ENCODE data around the gene EPHA5. TPM values are rescaled to one million over a fixed set of nuclear protein-coding genes. Genes with fewer than 3 reads are reported as not detected.

Gene EPHA5
- total RNA-seq, 1 experiment from 2014 or later, result not detected

GRCh38 chr4:65698631-65699030 is 28.3 kb upstream of the EPHA5 start:
- Histone ChIP-seq H3K9me3 (ENCODE audit: control insufficient read depth in 1 of 2, insufficient read depth in 1 of 2, low read depth in 1 of 2, low read length in 2 of 2) (peaks cover 3 to 18% of the 10 kb centered on the region in 2 experiments; a peak in 2 of 4 replicates), H3K27ac (ENCODE audit: low read depth, low read length) (no peak overlapping the region), H3K36me3 (ENCODE audit: control insufficient read depth in 1 of 2, insufficient read depth in 2 of 2, low read length in 2 of 2) (no peaks in the 10 kb centered on the region), H3K4me1 (ENCODE audit: control insufficient read depth in 1 of 2, insufficient read depth in 2 of 2, low read length in 2 of 2) (no peaks in the 10 kb centered on the region), H3K4me3 (replicated peaks in 1 of 2; ENCODE audit: low read depth in 1 of 2, low read length in 2 of 2) (no peak overlapping the region), H3K9ac (ENCODE audit: low read length) (no peak overlapping the region), H3K4me2 (ENCODE audit: low read length) (no peak overlapping the region), H2AFZ (ENCODE audit: low read depth, low read length, poor library complexity, severe bottlenecking) (no peak overlapping the region), H3K9me2 (ENCODE audit: insufficient read depth) (no peaks in the 10 kb centered on the region), H3K27me3 (ENCODE audit: insufficient read depth, low read length) (no peaks in the 10 kb centered on the region), H3K79me2 (ENCODE audit: insufficient read depth, low read length) (no peaks in the 10 kb centered on the region), H4K20me1 (ENCODE audit: insufficient read depth) (no peaks in the 10 kb centered on the region)
- POLR2A ChIA-PET, result no interaction called here
- CTCF ChIA-PET, result no interaction called here
- intact Hi-C loops (cut with micrococcal nuclease), result no loop called here
- BruUV-seq (replicated peaks), result no TSS peak
- DNase-seq (ENCODE audit: low read depth, low spot score) (no peak), ATAC-seq (no peak)
- TF ChIP-seq FOSL1 (IDR thresholded peaks at IDR 0.05; ENCODE audit: low read depth) (no peak), CTCF (IDR thresholded peaks at IDR 0.05 in 2 of 3, conservative IDR thresholded peaks at IDR 0.05 in 1 of 3; ENCODE audit: borderline replicate concordance in 1 of 3, insufficient read depth in 1 of 3, low read depth in 2 of 3, low read length in 2 of 3) (no peak), EZH2phosphoT487 (IDR thresholded peaks at IDR 0.05; ENCODE audit: borderline replicate concordance) (no peak), RAD21 (IDR thresholded peaks at IDR 0.05; ENCODE audit: low read depth) (no peak), SIN3A (IDR thresholded peaks at IDR 0.05; ENCODE audit: low read depth) (no peak), SP1 (IDR thresholded peaks at IDR 0.05; ENCODE audit: low read depth) (no peak), ZNF274 (IDR thresholded peaks at IDR 0.05; ENCODE audit: low read depth, low read length) (no peak), POLR2A (IDR thresholded peaks at IDR 0.05; ENCODE audit: borderline replicate concordance, extremely low read depth, insufficient read depth, insufficient read length) (no peak)
- RAD21 ChIA-PET (ENCODE audit: low non-redundant PET in 1 of 2, low total read pairs in 2 of 2, uncharacterized antibody in 2 of 2, unreplicated experiment in 2 of 2), result no interaction called here

DNA sequence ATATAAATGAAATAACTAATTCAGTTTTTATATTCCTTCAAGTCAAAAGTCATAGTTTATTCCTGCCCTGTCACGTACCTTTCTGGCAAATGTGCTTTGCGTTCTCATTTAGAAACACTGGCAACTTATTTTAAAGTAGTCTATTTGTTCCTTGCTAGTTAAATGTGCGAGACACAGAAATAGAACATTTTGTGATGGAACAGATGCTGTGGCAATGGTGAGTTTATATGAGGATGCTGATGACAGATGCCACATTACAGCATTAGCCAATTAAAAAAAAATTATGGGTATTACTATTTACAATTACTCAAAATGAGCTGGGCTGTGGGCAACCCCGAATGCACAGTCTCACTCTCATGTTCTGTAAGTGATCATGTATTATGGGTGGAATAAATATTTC is 26.1 kb upstream of the EPHA5 start:
- RAD21 ChIA-PET (ENCODE audit: low non-redundant PET in 1 of 2, low total read pairs in 2 of 2, uncharacterized antibody in 2 of 2, unreplicated experiment in 2 of 2), result no interaction called here
- H3K36me3 ChIP-seq (ENCODE audit: control insufficient read depth in 1 of 2, insufficient read depth in 2 of 2, low read length in 2 of 2), result no peaks in the 10 kb centered on the region
- no TSS peak for BruUV-seq (replicated peaks)
- intact Hi-C loops (cut with micrococcal nuclease), result no loop called here
- no peak overlapping the region for H3K27ac ChIP-seq (ENCODE audit: low read depth, low read length)
- no peaks in the 10 kb centered on the region for H3K79me2 ChIP-seq (ENCODE audit: insufficient read depth, low read length)
- H3K9me2 ChIP-seq (ENCODE audit: insufficient read depth), result no peaks in the 10 kb centered on the region
- no peak overlapping the region for H2AFZ ChIP-seq (ENCODE audit: low read depth, low read length, poor library complexity, severe bottlenecking)
- POLR2A ChIA-PET, result no interaction called here
- peaks cover 3 to 12% of the 10 kb centered on the region in 2 experiments; a peak in 2 of 4 replicates for H3K9me3 ChIP-seq (ENCODE audit: control insufficient read depth in 1 of 2, insufficient read depth in 1 of 2, low read depth in 1 of 2, low read length in 2 of 2)
- TF ChIP-seq EZH2phosphoT487 (IDR thresholded peaks at IDR 0.05; ENCODE audit: borderline replicate concordance) (no peak), CEBPB (IDR thresholded peaks at IDR 0.05; ENCODE audit: low read depth) (no peak), CBX3 (IDR thresholded peaks at IDR 0.05; ENCODE audit: low read depth) (no peak), ELF1 (IDR thresholded peaks at IDR 0.05; ENCODE audit: borderline replicate concordance, low read depth) (no peak), ZNF274 (IDR thresholded peaks at IDR 0.05; ENCODE audit: low read depth, low read length) (no peak), EGR1 (IDR thresholded peaks at IDR 0.05; ENCODE audit: low read depth) (no peak)
- H3K27me3 ChIP-seq (ENCODE audit: insufficient read depth, low read length), result no peaks in the 10 kb centered on the region
- no peak overlapping the region for H3K4me3 ChIP-seq (replicated peaks in 1 of 2; ENCODE audit: low read depth in 1 of 2, low read length in 2 of 2)
- DNase-seq (ENCODE audit: low read depth, low spot score) (no peak), ATAC-seq (no peak)
- CTCF ChIA-PET, result no interaction called here
- no peaks in the 10 kb centered on the region for H4K20me1 ChIP-seq (ENCODE audit: insufficient read depth)
- H3K9ac ChIP-seq (ENCODE audit: low read length), result no peak overlapping the region
- no peaks in the 10 kb centered on the region for H3K4me1 ChIP-seq (ENCODE audit: control insufficient read depth in 1 of 2, insufficient read depth in 2 of 2, low read length in 2 of 2)
- no peak overlapping the region for H3K4me2 ChIP-seq (ENCODE audit: low read length)

Data from HCT116 (cell line).